Mammary epithelial cell (primary cell): Measurements from ENCODE around the gene ADAM12.

Experiments used
- EZH2 ChIP-seq: IDR thresholded peaks from 2 replicates; pipeline ENCODE4 v1.6.1; 2012; ENCODE audit warnings: low read length, inconsistent platforms, borderline replicate concordance
- TF ChIP-seq, protein P1 (sequence below), 2 donors: IDR thresholded peaks in 1 of 2; conservative IDR thresholded peaks in 1 of 2; 2 replicates each; pipeline ENCODE4 v1.5.1; 2011 to 2012; ENCODE audit warnings: inconsistent platforms in 2 of 2, low read length in 2 of 2, mild to moderate bottlenecking in 2 of 2, control low read depth in 1 of 2, low read depth in 1 of 2; ENCODE audit not compliant: insufficient read depth in 1 of 2; ENCODE audit errors: extremely low read depth in 1 of 2

DNA sequence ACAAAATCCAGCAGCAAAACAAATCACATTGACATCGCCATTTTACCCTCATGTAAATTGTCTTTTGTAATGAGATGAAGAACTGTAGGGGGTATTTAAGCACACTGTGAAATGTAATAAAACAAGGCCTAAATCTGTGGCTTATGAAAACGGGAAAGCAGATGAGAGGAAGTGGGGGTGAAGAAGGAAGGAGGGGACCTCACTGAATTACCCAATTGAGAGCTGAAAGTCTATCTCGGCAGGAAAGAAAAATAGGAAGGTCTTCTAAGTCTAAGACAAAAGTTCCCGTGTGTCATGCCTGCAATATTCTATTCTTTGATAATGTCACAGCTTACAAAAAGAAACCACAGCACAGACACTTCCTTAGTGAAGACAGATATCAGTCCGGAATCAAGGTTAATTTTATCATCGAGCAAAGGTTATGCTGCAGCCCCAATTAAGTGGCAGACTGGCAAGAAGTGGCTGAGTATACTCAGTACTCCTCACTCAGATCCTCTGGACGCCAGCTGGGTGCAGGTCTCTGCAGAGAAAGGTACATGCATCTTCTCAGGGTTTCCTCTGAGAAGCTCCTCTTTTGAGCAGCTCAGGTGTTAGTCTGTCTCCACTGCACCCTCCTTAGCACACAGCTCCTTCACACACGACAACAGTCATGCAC is 252.2 kb downstream of the ADAM12 start:
- TF ChIP-seq, protein P1, sequence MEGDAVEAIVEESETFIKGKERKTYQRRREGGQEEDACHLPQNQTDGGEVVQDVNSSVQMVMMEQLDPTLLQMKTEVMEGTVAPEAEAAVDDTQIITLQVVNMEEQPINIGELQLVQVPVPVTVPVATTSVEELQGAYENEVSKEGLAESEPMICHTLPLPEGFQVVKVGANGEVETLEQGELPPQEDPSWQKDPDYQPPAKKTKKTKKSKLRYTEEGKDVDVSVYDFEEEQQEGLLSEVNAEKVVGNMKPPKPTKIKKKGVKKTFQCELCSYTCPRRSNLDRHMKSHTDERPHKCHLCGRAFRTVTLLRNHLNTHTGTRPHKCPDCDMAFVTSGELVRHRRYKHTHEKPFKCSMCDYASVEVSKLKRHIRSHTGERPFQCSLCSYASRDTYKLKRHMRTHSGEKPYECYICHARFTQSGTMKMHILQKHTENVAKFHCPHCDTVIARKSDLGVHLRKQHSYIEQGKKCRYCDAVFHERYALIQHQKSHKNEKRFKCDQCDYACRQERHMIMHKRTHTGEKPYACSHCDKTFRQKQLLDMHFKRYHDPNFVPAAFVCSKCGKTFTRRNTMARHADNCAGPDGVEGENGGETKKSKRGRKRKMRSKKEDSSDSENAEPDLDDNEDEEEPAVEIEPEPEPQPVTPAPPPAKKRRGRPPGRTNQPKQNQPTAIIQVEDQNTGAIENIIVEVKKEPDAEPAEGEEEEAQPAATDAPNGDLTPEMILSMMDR (conservative IDR thresholded peaks at IDR 0.05 in 1 of 2, IDR thresholded peaks at IDR 0.05 in 1 of 2; ENCODE audit: extremely low read depth in 1 of 2, insufficient read depth in 1 of 2, low read depth in 1 of 2, low read length in 2 of 2) = no peak
- TF ChIP-seq EZH2 = no peak
